ENCODE results near the gene CD247.

GRCh38 chr1:167567663-167568062 lies 49.3 kb upstream of the CD247 start:
- TF ChIP-seq POLR2A (IDR thresholded peaks at IDR 0.05) (no peak), CTCF (IDR thresholded peaks at IDR 0.05 in 4 of 5, conservative IDR thresholded peaks at IDR 0.05 in 1 of 5) (no peak)
